ENCODE data around the gene ADGRF1. TPM values are rescaled to one million over a fixed set of nuclear protein-coding genes. Genes with fewer than 3 reads are reported as not detected.

ADGRF1 gene
- total and polyA plus RNA-seq, 5 donors from 2014 or later: not detected

GRCh38 chr6:46967826-46968349 is 74.2 kb downstream of the ADGRF1 start:
- no peaks in the 10 kb centered on the region for H3K4me1 Mint-ChIP-seq
- H3K4me3 Mint-ChIP-seq: no peak overlapping the region
- H3K27me3 Mint-ChIP-seq: no peaks in the 10 kb centered on the region

GRCh38 chr6:46964716-46965519 is 77.2 kb downstream of the ADGRF1 start:
- no peak for ATAC-seq (ENCODE audit: low read depth in 2 of 2)
- H3K36me3 ChIP-seq (ENCODE audit: control insufficient read depth, insufficient read depth, low read length): no peaks in the 10 kb centered on the region
- no peak for DNase-seq
- H3K27me3 Mint-ChIP-seq: no peaks in the 10 kb centered on the region
- H3K27ac Mint-ChIP-seq: no peak overlapping the region
- H3K4me1 ChIP-seq (ENCODE audit: control insufficient read depth, insufficient read depth, low read length, poor library complexity, severe bottlenecking): no peaks in the 10 kb centered on the region
- no peaks in the 10 kb centered on the region for H3K36me3 Mint-ChIP-seq
- no peaks in the 10 kb centered on the region for H3K27me3 ChIP-seq (ENCODE audit: control insufficient read depth, insufficient read depth, low read length)
- no peaks in the 10 kb centered on the region for H3K4me1 Mint-ChIP-seq
- no peaks in the 10 kb centered on the region for H3K9me3 Mint-ChIP-seq
- no peak overlapping the region for H3K27ac ChIP-seq (ENCODE audit: insufficient read depth, low read length, poor library complexity, severe bottlenecking)
- no peak overlapping the region for H3K4me3 Mint-ChIP-seq
- no peaks in the 10 kb centered on the region for H3K9me3 ChIP-seq (ENCODE audit: control insufficient read depth in 2 of 2, low read length in 2 of 2)
- no peak overlapping the region for H3K4me3 ChIP-seq (ENCODE audit: low read depth, low read length)

More at GRCh38 chr6:46967826-46968349, 74.2 kb downstream of the ADGRF1 start:
- Histone ChIP-seq H3K36me3 (ENCODE audit: control insufficient read depth, insufficient read depth, low read length) (no peaks in the 10 kb centered on the region), H3K9me3 (ENCODE audit: control insufficient read depth in 2 of 2, low read length in 2 of 2) (no peaks in the 10 kb centered on the region), H3K27me3 (ENCODE audit: control insufficient read depth, insufficient read depth, low read length) (no peaks in the 10 kb centered on the region), H3K4me1 (ENCODE audit: control insufficient read depth, insufficient read depth, low read length, poor library complexity, severe bottlenecking) (no peaks in the 10 kb centered on the region), H3K27ac (ENCODE audit: insufficient read depth, low read length, poor library complexity, severe bottlenecking) (no peak overlapping the region), H3K4me3 (ENCODE audit: low read depth, low read length) (no peak overlapping the region)
- Mint-ChIP-seq H3K9me3 (peaks cover 0 to 3% (median 1%) of the 10 kb centered on the region in 7 donors), H3K36me3 (no peaks in the 10 kb centered on the region), H3K27ac (no peak overlapping the region)
- DNase-seq (no peak), ATAC-seq (ENCODE audit: low read depth in 2 of 2) (no peak)

- Histone ChIP-seq H3K4me1 (ENCODE audit: control insufficient read depth, insufficient read depth, low read length, poor library complexity, severe bottlenecking) (no peaks in the 10 kb centered on the region), H3K4me3 (ENCODE audit: low read depth, low read length) (no peak overlapping the region), H3K27me3 (ENCODE audit: control insufficient read depth, insufficient read depth, low read length) (no peaks in the 10 kb centered on the region), H3K9me3 (ENCODE audit: control insufficient read depth in 2 of 2, low read length in 2 of 2) (no peaks in the 10 kb centered on the region), H3K36me3 (ENCODE audit: control insufficient read depth, insufficient read depth, low read length) (no peaks in the 10 kb centered on the region), H3K27ac (ENCODE audit: insufficient read depth, low read length, poor library complexity, severe bottlenecking) (no peak overlapping the region)
- H3K36me3 Mint-ChIP-seq: no peaks in the 10 kb centered on the region
- ATAC-seq (ENCODE audit: low read depth in 2 of 2): no peak
- no peak overlapping the region for H3K27ac Mint-ChIP-seq
- no peak overlapping the region for H3K4me3 Mint-ChIP-seq
- no peaks in the 10 kb centered on the region for H3K9me3 Mint-ChIP-seq
- DNase-seq: no peak
- no peaks in the 10 kb centered on the region for H3K27me3 Mint-ChIP-seq
- no peaks in the 10 kb centered on the region for H3K4me1 Mint-ChIP-seq
These were observed 78.5 kb downstream of the ADGRF1 start for GRCh38 chr6:46963626-46964025.

GRCh38 chr6:46963039-46963438 is 79.1 kb downstream of the ADGRF1 start:
- Histone ChIP-seq H3K9me3 (ENCODE audit: control insufficient read depth in 2 of 2, low read length in 2 of 2) (no peaks in the 10 kb centered on the region), H3K36me3 (ENCODE audit: control insufficient read depth, insufficient read depth, low read length) (no peaks in the 10 kb centered on the region), H3K4me3 (ENCODE audit: low read depth, low read length) (no peak overlapping the region), H3K4me1 (ENCODE audit: control insufficient read depth, insufficient read depth, low read length, poor library complexity, severe bottlenecking) (no peaks in the 10 kb centered on the region), H3K27ac (ENCODE audit: insufficient read depth, low read length, poor library complexity, severe bottlenecking) (no peak overlapping the region), H3K27me3 (ENCODE audit: control insufficient read depth, insufficient read depth, low read length) (no peaks in the 10 kb centered on the region)
- H3K4me1 Mint-ChIP-seq: no peaks in the 10 kb centered on the region
- no peaks in the 10 kb centered on the region for H3K36me3 Mint-ChIP-seq
- DNase-seq: no peak
- no peak for ATAC-seq (ENCODE audit: low read depth in 2 of 2)
- no peaks in the 10 kb centered on the region for H3K9me3 Mint-ChIP-seq
- no peaks in the 10 kb centered on the region for H3K27me3 Mint-ChIP-seq
- no peak overlapping the region for H3K27ac Mint-ChIP-seq
- H3K4me3 Mint-ChIP-seq: no peak overlapping the region

- Histone ChIP-seq H3K4me1 (ENCODE audit: control insufficient read depth, insufficient read depth, low read length, poor library complexity, severe bottlenecking) (no peaks in the 10 kb centered on the region), H3K9me3 (ENCODE audit: control insufficient read depth in 2 of 2, low read length in 2 of 2) (no peaks in the 10 kb centered on the region), H3K27me3 (ENCODE audit: control insufficient read depth, insufficient read depth, low read length) (no peaks in the 10 kb centered on the region), H3K4me3 (ENCODE audit: low read depth, low read length) (no peak overlapping the region), H3K27ac (ENCODE audit: insufficient read depth, low read length, poor library complexity, severe bottlenecking) (no peak overlapping the region), H3K36me3 (ENCODE audit: control insufficient read depth, insufficient read depth, low read length) (no peaks in the 10 kb centered on the region)
- Mint-ChIP-seq H3K36me3 (no peaks in the 10 kb centered on the region), H3K4me1 (no peaks in the 10 kb centered on the region), H3K27me3 (no peaks in the 10 kb centered on the region), H3K4me3 (no peak overlapping the region), H3K27ac (no peak overlapping the region), H3K9me3 (no peaks in the 10 kb centered on the region)
- DNase-seq (no peak), ATAC-seq (ENCODE audit: low read depth in 2 of 2) (no peak)
These were observed 80.4 kb downstream of the ADGRF1 start for GRCh38 chr6:46961711-46962110.

GRCh38 chr6:46961232-46961631 is 80.9 kb downstream of the ADGRF1 start:
- Histone ChIP-seq H3K27ac (ENCODE audit: insufficient read depth, low read length, poor library complexity, severe bottlenecking) (no peak overlapping the region), H3K4me1 (ENCODE audit: control insufficient read depth, insufficient read depth, low read length, poor library complexity, severe bottlenecking) (no peaks in the 10 kb centered on the region), H3K4me3 (ENCODE audit: low read depth, low read length) (no peak overlapping the region), H3K36me3 (ENCODE audit: control insufficient read depth, insufficient read depth, low read length) (no peaks in the 10 kb centered on the region), H3K9me3 (ENCODE audit: control insufficient read depth in 2 of 2, low read length in 2 of 2) (no peaks in the 10 kb centered on the region), H3K27me3 (ENCODE audit: control insufficient read depth, insufficient read depth, low read length) (no peaks in the 10 kb centered on the region)
- Mint-ChIP-seq H3K27ac (no peak overlapping the region), H3K4me1 (no peaks in the 10 kb centered on the region), H3K27me3 (no peaks in the 10 kb centered on the region), H3K4me3 (no peak overlapping the region), H3K9me3 (no peaks in the 10 kb centered on the region), H3K36me3 (no peaks in the 10 kb centered on the region)
- no peak for DNase-seq
- no peak for ATAC-seq (ENCODE audit: low read depth in 2 of 2)

GRCh38 chr6:46959419-46959818 is 82.7 kb downstream of the ADGRF1 start:
- Histone ChIP-seq H3K27ac (ENCODE audit: insufficient read depth, low read length, poor library complexity, severe bottlenecking) (no peak overlapping the region), H3K36me3 (ENCODE audit: control insufficient read depth, insufficient read depth, low read length) (no peaks in the 10 kb centered on the region), H3K4me1 (ENCODE audit: control insufficient read depth, insufficient read depth, low read length, poor library complexity, severe bottlenecking) (no peaks in the 10 kb centered on the region), H3K9me3 (ENCODE audit: control insufficient read depth in 2 of 2, low read length in 2 of 2) (no peaks in the 10 kb centered on the region), H3K4me3 (ENCODE audit: low read depth, low read length) (no peak overlapping the region), H3K27me3 (ENCODE audit: control insufficient read depth, insufficient read depth, low read length) (no peaks in the 10 kb centered on the region)
- DNase-seq (no peak), ATAC-seq (ENCODE audit: low read depth in 2 of 2) (no peak)
- Mint-ChIP-seq H3K9me3 (no peaks in the 10 kb centered on the region), H3K4me1 (no peaks in the 10 kb centered on the region), H3K27me3 (no peaks in the 10 kb centered on the region), H3K36me3 (no peaks in the 10 kb centered on the region), H3K27ac (no peak overlapping the region), H3K4me3 (no peak overlapping the region)

- ATAC-seq (ENCODE audit: low read depth in 2 of 2) (no peak), DNase-seq (no peak)
- H3K27me3 Mint-ChIP-seq: no peaks in the 10 kb centered on the region
- no peaks in the 10 kb centered on the region for H3K4me1 Mint-ChIP-seq
- no peaks in the 10 kb centered on the region for H3K9me3 ChIP-seq (ENCODE audit: control insufficient read depth in 2 of 2, low read length in 2 of 2)
- no peak overlapping the region for H3K27ac ChIP-seq (ENCODE audit: insufficient read depth, low read length, poor library complexity, severe bottlenecking)
- no peak overlapping the region for H3K4me3 ChIP-seq (ENCODE audit: low read depth, low read length)
- H3K27ac Mint-ChIP-seq: no peak overlapping the region
- no peak overlapping the region for H3K4me3 Mint-ChIP-seq
- H3K36me3 ChIP-seq (ENCODE audit: control insufficient read depth, insufficient read depth, low read length): no peaks in the 10 kb centered on the region
- H3K27me3 ChIP-seq (ENCODE audit: control insufficient read depth, insufficient read depth, low read length): no peaks in the 10 kb centered on the region
- no peaks in the 10 kb centered on the region for H3K36me3 Mint-ChIP-seq
- H3K9me3 Mint-ChIP-seq: no peaks in the 10 kb centered on the region
- H3K4me1 ChIP-seq (ENCODE audit: control insufficient read depth, insufficient read depth, low read length, poor library complexity, severe bottlenecking): no peaks in the 10 kb centered on the region
These were observed 85.7 kb downstream of the ADGRF1 start for GRCh38 chr6:46956409-46956808.

Data from CD4-positive, CD25-positive, alpha-beta regulatory T cell (primary cell).